Esophagus muscularis mucosa (tissue), 3 donors: Measurements from ENCODE around the gene SLC35E2B.

ENCODE experiments used
- CTCF ChIP-seq, 3 experiments: fragments of 200-600 bp in 2 of 3; fragments of 450-650 bp in 1 of 3; sonication (generic) in 2 of 3; IDR thresholded peaks; one replicate each; pipeline ENCODE4 v1.5.1; 2017 to 2019; ENCODE audit warnings: antibody characterized with exemption in 3 of 3, mild to moderate bottlenecking in 2 of 3, moderate library complexity in 1 of 3
- POLR2A ChIP-seq: fragments of 450-650 bp; IDR thresholded peaks from one replicate; pipeline ENCODE4 v1.6.1; 2017; ENCODE audit warnings: antibody characterized with exemption, moderate library complexity, mild to moderate bottlenecking, low read depth

- TF ChIP-seq CTCF (IDR thresholded peaks at IDR 0.05) (no peak), POLR2A (no peak)
These were observed 75.1 kb downstream of the SLC35E2B start for GRCh38 chr1:1617516-1617915.
